Transverse colon (tissue), 4 donors: ENCODE data around the gene XCR1.

ENCODE experiments used
- EP300 ChIP-seq: sonication (generic); formaldehyde crosslinking; IDR thresholded peaks from one replicate; pipeline ENCODE4 v1.6.1; 2017; ENCODE audit warnings: antibody characterized with exemption, low read depth
- POLR2A ChIP-seq: fragments of 450-650 bp; IDR thresholded peaks from one replicate; pipeline ENCODE4 v1.6.1; 2016; ENCODE audit warnings: antibody characterized with exemption, mild to moderate bottlenecking, moderate library complexity
- POLR2AphosphoS5 ChIP-seq, 3 donors: sonication (generic); formaldehyde crosslinking; IDR thresholded peaks; one replicate each; pipeline ENCODE4 v1.6.1; 2016; ENCODE audit warnings: antibody characterized with exemption in 3 of 3
- TF ChIP-seq, protein P1 (sequence below), 5 experiments: fragments of 200-600 bp in 3 of 5; fragments of 450-650 bp in 2 of 5; sonication (generic) in 3 of 5; IDR thresholded peaks; 1 replicate in 2 of 5; 2 replicates in 3 of 5; pipeline ENCODE4 v1.5.1; 2016 to 2017; ENCODE audit warnings: antibody characterized with exemption in 5 of 5, inconsistent platforms in 3 of 5, mild to moderate bottlenecking in 2 of 5, moderate library complexity in 1 of 5

DNA sequence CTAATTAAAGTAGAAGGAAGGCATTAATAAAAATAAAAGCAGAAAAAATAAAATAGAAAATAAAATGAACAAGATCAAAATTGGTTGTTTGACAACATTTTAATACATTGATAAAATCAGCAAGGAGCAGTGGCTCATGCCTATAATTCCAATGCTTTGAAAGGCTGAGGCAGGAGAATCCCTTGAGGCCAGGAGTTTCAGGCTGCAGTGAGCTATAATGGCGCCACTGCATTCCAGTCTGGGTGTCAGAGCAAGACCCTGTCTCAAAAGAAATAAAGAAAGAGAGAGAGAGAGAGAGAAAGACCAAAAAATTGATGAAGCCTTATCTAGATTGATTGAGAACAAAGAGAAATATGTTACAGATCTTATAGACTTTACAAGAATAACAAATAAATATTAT is 2.1 kb downstream of the XCR1 start:
- TF ChIP-seq POLR2A = no peak
- TF ChIP-seq, protein P1, sequence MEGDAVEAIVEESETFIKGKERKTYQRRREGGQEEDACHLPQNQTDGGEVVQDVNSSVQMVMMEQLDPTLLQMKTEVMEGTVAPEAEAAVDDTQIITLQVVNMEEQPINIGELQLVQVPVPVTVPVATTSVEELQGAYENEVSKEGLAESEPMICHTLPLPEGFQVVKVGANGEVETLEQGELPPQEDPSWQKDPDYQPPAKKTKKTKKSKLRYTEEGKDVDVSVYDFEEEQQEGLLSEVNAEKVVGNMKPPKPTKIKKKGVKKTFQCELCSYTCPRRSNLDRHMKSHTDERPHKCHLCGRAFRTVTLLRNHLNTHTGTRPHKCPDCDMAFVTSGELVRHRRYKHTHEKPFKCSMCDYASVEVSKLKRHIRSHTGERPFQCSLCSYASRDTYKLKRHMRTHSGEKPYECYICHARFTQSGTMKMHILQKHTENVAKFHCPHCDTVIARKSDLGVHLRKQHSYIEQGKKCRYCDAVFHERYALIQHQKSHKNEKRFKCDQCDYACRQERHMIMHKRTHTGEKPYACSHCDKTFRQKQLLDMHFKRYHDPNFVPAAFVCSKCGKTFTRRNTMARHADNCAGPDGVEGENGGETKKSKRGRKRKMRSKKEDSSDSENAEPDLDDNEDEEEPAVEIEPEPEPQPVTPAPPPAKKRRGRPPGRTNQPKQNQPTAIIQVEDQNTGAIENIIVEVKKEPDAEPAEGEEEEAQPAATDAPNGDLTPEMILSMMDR (IDR thresholded peaks at IDR 0.05) = no peak
- TF ChIP-seq POLR2AphosphoS5 (IDR thresholded peaks at IDR 0.05) = no peak
- TF ChIP-seq EP300 = no peak
